Choroid plexus epithelial cell (primary cell): ENCODE measurements around the gene LEMD2.
A peak's percentile ranks its signal among the peaks of the same experiment; 100 is the strongest.

Experiments used
- DNase-seq: peaks from one replicate; pipeline ENCODE4 v3.0.0-alpha.2; 2010; ENCODE audit warnings: low read depth
- H3K4me3 ChIP-seq: 2 replicates; pipeline ENCODE4 v1.5.1; 2011; ENCODE audit warnings: low read depth, mild to moderate bottlenecking, control low read depth, low read length, moderate library complexity
- TF ChIP-seq, protein P1 (sequence below): conservative IDR thresholded peaks from 2 replicates; pipeline ENCODE4 v1.5.1; 2011; ENCODE audit warnings: low read depth, mild to moderate bottlenecking, control low read depth, inconsistent platforms, low read length, moderate library complexity

Gene LEMD2

DNA sequence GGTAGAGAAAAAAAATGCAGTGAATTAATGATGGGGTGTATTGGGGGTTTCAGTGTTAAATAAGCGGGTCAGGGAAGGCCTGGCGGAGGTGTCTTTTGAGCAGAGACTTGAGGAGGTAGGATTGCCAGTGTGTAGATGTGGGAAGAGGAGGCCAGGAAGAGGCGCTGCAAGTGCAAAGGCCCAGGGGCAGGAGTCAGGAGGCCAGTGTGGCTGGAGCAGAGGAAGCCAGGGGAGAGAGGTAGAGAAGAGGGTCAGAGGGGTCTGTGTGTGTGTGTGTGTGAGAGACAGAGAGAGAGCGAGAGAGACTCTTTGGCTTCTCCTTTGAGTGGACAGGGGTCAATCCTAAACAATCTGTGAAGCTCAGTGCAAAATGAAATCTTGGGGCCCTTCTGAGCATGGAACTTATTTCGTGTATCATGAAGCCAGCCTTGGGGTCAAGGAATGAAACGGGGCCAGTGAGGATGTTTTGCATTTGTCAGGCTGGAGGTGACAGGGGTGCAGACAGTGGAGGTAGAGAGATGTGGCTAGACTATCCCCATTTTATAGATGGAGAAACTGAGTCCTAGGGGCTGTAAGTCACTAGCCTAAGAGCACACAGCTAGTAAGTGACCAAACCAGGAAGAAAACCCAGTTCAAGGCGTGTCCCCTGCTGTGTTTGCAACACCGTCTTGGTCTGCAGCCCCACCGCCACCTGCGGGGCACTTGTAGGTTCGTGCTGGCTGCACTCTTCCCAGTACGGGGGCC is 32.5 kb downstream of the LEMD2 start:
- no peak overlapping the region for H3K4me3 ChIP-seq
- no peak for DNase-seq
- TF ChIP-seq, protein P1, sequence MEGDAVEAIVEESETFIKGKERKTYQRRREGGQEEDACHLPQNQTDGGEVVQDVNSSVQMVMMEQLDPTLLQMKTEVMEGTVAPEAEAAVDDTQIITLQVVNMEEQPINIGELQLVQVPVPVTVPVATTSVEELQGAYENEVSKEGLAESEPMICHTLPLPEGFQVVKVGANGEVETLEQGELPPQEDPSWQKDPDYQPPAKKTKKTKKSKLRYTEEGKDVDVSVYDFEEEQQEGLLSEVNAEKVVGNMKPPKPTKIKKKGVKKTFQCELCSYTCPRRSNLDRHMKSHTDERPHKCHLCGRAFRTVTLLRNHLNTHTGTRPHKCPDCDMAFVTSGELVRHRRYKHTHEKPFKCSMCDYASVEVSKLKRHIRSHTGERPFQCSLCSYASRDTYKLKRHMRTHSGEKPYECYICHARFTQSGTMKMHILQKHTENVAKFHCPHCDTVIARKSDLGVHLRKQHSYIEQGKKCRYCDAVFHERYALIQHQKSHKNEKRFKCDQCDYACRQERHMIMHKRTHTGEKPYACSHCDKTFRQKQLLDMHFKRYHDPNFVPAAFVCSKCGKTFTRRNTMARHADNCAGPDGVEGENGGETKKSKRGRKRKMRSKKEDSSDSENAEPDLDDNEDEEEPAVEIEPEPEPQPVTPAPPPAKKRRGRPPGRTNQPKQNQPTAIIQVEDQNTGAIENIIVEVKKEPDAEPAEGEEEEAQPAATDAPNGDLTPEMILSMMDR = no peak

DNA sequence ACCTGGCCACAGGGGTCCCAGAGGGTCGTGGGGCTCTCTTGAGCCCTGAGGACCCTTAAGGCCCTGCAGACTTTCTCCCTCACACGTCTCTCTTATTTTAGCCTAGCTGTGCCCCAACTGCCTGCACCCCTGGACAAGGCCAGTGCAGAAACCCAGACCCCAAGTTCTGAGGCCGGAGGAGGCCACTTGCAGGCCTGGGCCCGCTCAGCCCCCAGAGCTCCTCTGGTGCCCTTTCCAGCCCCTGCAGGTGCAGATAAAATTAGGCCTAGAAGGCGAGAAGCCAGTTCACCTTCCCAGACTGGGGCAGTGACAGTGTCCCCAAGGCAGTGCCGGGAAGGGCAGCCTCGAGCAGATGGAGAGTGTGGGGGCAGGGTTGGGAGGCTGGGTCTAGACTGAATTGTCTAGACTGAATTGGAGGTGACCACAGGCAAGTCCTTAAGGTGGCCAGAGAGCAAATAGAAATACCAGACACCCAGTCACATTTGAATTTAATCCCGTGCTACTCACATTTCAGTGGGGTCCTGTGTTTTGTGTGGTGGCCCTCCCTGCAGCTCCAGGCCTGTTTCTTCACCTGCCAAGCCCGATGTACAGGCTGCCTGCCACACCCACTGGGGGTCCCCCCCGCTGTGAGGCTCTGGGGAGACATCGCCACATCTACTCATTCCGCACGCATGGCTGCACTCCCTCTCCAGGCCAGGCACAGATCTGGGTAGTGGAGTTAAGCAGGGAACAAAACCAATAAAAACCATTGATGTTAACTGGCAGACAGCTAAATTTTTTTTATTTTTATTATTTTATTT is 33.7 kb downstream of the LEMD2 start:
- TF ChIP-seq, protein P1 = no peak
- DNase-seq = no peak
- no peak overlapping the region for H3K4me3 ChIP-seq

DNA sequence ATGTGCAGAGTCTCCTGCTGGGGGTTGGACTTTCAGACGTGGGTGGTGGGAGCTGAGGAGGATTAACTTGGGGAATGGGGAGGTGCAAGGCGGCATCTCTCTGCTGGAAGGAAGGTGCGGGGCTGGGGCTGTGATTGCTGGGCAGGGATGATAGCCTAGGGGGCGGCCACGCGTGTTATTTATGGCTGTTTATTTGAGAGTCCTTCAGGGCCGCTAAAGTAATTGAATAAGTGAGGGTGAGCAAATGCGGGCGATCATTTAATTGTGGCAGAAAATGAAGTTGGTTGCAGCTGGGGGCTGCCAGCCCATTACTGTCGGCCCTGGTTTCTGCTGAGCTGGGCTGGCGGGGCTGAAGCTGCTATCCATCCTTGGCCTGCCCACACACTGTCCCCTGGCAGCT is 34.7 kb downstream of the LEMD2 start:
- no peak for DNase-seq
- TF ChIP-seq, protein P1 = no peak
- H3K4me3 ChIP-seq = no peak overlapping the region

DNA sequence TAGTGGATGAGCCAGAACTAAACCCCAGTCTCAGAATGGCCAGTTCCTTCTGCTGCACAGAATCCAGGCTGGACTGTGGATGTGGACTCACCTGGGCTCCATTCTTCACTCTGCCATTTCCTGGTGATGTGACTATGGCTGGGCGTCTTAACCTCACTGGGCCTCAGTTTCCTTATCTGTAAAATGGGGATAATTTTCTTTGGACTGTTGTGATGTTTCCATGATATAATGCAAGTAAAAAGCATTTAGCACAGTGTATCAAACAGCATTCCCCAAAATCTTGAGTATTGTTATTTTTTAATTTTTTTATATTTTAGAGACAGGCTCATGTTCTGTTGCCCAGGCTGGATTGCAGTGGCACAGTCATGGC is 36.3 kb downstream of the LEMD2 start:
- DNase-seq = no peak
- TF ChIP-seq, protein P1 = no peak

DNA sequence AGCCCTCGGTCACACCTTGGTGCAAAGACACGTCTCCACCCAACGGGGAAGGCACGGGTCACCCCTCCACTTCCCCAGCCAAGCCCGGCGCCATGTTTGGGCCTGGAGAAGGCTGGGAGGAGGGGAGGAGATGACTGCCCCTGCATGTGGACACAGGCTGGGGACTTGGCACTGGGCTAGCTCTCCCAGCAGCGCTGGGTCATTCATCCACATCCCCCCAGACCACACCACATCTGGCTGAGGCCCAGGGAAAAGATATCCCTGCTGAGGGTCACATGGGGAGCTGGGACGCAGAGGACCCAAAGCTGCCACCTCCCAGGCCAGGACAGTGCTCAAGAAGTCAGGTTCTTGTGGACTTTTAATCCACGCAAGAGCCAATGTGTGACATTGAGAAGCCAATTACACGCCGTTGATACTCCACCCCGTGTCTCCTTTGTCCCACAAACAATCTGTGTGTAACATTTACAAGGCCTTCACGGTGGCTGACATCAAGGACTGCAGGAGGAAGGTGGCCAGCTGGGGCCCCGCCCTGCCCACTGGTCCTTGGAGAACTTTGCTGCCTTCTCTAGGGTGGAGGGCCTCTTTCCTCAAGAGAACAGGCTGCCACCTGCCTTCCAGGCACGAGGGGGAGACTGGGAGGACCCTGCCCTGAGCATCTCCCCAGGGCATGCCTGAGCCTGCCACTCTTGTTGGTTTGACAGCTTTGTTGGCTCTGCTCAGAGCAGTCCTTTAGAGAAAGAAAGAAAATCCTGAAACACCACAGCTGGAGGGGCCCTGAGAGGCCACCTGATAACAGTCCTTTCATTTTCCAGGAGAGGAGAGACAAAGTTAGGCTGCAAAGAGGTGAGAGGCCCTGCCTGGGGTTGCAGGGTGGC is 36.9 kb downstream of the LEMD2 start:
- TF ChIP-seq, protein P1 = no peak
- DNase-seq = no peak
- no peak overlapping the region for H3K4me3 ChIP-seq

More for the DNA sequence above, 36.3 kb downstream of the LEMD2 start:
- H3K4me3 ChIP-seq = no peak overlapping the region

DNA sequence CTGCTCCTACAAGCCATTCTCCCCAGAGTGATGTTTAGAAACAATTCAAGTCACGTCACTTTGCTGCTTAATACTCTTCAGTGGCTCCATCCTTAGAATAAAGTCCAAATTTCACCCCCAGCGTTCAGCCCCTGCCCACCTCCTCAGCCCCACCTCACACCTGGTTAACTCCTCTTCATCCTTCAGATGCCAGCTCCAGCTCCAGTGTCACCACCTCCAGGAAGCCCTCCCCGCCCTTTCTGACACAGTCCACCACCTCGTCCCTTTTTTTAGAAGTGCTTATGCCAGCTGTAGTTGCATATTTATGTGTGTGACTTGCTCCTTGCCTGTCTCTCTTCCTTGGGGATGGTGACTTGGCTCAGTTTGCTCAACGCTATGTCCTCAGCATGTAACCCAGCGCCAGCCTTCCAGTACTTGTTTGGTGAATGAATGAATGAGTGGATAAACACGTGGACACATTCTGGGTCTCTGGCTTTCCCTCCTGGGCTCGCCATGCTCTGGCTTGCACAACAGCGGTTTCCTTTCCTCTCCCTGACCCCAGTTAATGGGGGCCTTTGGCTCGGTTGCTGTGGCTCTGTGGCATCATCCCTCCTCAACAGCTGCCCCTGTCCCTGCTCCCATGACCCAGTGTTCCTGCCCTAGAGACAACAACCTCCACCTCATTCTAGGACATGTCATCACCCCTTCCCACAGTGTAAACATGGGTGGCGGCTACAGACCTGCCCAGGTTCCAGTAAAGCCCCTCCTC is 38.5 kb downstream of the LEMD2 start:
- no peak overlapping the region for H3K4me3 ChIP-seq
- DNase-seq = peak; percentile 62
- TF ChIP-seq, protein P1 = no peak
